Spleen (tissue), 11 donors: ENCODE results near the gene TNFSF9. TPM values are rescaled to one million over a fixed set of nuclear protein-coding genes. Genes with fewer than 3 reads are reported as not detected.
"Not testable (repeated sequence)": the region's sequence is repeated elsewhere in the genome, so short reads cannot be mapped to it uniquely, and the experiment has no call there.

ENCODE experiments used
- DNase-seq: peaks from one replicate; pipeline ENCODE4 v3.0.0-alpha.2; 2020
- H3K27ac ChIP-seq, 8 donors: fragments of 200-600 bp; sonication (generic) in 7 of 8; 1 replicate in 4 of 8; 2 replicates in 4 of 8; pipeline versions ENCODE4 v1.5.0 to v1.8.0; 2016 to 2021; ENCODE audit warnings: inconsistent platforms in 4 of 8, mild to moderate bottlenecking in 4 of 8, moderate library complexity in 1 of 8
- H3K27me3 ChIP-seq, 7 donors: fragments of 200-600 bp; sonication (generic) in 6 of 7; replicated peaks in 1 of 7; 1 replicate in 4 of 7; 2 replicates in 3 of 7; pipeline versions ENCODE4 v1.5.0 to v1.8.0; 2016 to 2021; ENCODE audit warnings: inconsistent platforms in 3 of 7, mild to moderate bottlenecking in 1 of 7
- H3K36me3 ChIP-seq, 6 donors: fragments of 200-600 bp; sonication (generic) in 5 of 6; 1 replicate in 4 of 6; 2 replicates in 2 of 6; pipeline versions ENCODE4 v1.5.0 to v1.8.0; 2016 to 2021; ENCODE audit warnings: inconsistent platforms in 2 of 6
- H3K4me1 ChIP-seq, 6 donors: fragments of 200-600 bp; sonication (generic) in 5 of 6; 1 replicate in 3 of 6; 2 replicates in 3 of 6; pipeline versions ENCODE4 v1.5.0 to v1.8.0; 2016 to 2021; ENCODE audit warnings: inconsistent platforms in 3 of 6
- H3K4me3 ChIP-seq, 8 donors: fragments of 200-600 bp; sonication (generic) in 7 of 8; 1 replicate in 4 of 8; 2 replicates in 4 of 8; pipeline versions ENCODE4 v1.5.0 to v1.8.0; 2016 to 2021; ENCODE audit warnings: inconsistent platforms in 4 of 8, mild to moderate bottlenecking in 4 of 8, moderate library complexity in 2 of 8
- H3K9me3 ChIP-seq, 8 donors: fragments of 200-600 bp; sonication (generic) in 7 of 8; 1 replicate in 4 of 8; 2 replicates in 4 of 8; pipeline versions ENCODE4 v1.5.0 to v1.8.0; 2016 to 2021; ENCODE audit warnings: inconsistent platforms in 4 of 8
- CTCF ChIP-seq, 11 experiments: fragments of 200-600 bp in 7 of 11; fragments of 450-650 bp in 4 of 11; sonication (generic) in 4 of 11; IDR thresholded peaks in 8 of 11; conservative IDR thresholded peaks in 3 of 11; 1 replicate in 7 of 11; 2 replicates in 4 of 11; pipeline versions ENCODE4 v1.4.0 to v1.8.0; 2016 to 2021; ENCODE audit warnings: antibody characterized with exemption in 11 of 11, inconsistent platforms in 4 of 11, mild to moderate bottlenecking in 1 of 11
- POLR2A ChIP-seq, 3 donors: fragments of 450-650 bp; IDR thresholded peaks; one replicate each; pipeline ENCODE4 v1.5.1; 2017; ENCODE audit warnings: antibody characterized with exemption in 3 of 3, mild to moderate bottlenecking in 1 of 3
- POLR2AphosphoS5 ChIP-seq, 3 donors: sonication (generic); formaldehyde crosslinking; IDR thresholded peaks; one replicate each; pipeline ENCODE4 v1.5.1; 2017; ENCODE audit warnings: antibody characterized with exemption in 3 of 3
- WGBS, 5 donors: extraction: QIAGEN DNeasy Blood & Tissue Kit in 3 of 5; methylation state at CpG; one replicate each; pipeline versions ENCODE4 v1.1.5 to v1.1.7; 2013 to 2018; 5-methylcytosine and 5-hydroxymethylcytosine counted together
- intact Hi-C: fragments of 100-400 bp; cut with DNase I; formaldehyde crosslinking; loops from one replicate; pipeline ENCODE4 v1.15.0; 2023; ENCODE audit warnings: low total_unique reads
- polyA plus RNA-seq, 3 donors: library from polyadenylated mRNA; stranded (reverse); fragments of 200-250 nt; gene quantifications; one replicate each; pipeline ENCODE4 v1.2.1, GENCODE V29; 2013
- total RNA-seq, 7 donors: library from RNA; depleted of rRNA in 3 of 7; stranded (reverse); fragments of >200 nt in 3 of 7; fragmentation: NEBNext Ultra II Directional in 4 of 7; extraction: Animal tissue kit (Norgen Biotek cat#: 25700) in 4 of 7; gene quantifications; one replicate each; pipeline versions ENCODE4 v1.1.0 to v1.2.1, GENCODE V29; 2016 to 2021
- donor health status: healthy with polysubstance abuse.
- donor health status: DM: no; HTN: no; CAD: no; lungs with moderate emphysema.
- donor health status: DM: no; HTN: no; CAD: no.
- donor health status: Bipolar disorder and iron deficiency.
- donor health status: healthy.
- donor health status: DM: no; HTN: no; CAD: no.
- donor health status: DM: yes; HTN: yes; CAD: no.

TNFSF9 gene
- total and polyA plus RNA-seq, 10 donors = 0.72 to 4.1 (median 2.9) TPM

- Histone ChIP-seq H3K27ac (peak within 1 kb of the TSS in 6 of 8 donors; percentile 44 to 79 (median 65)), H3K4me3 (peak within 1 kb of the TSS; percentile 47 to 78 (median 59)), H3K4me1 (peaks cover 8 to 69% (median 42%) of the 10 kb centered on the region in 6 donors), H3K27me3 (peaks cover 0 to 46% (median 14%) of the 10 kb centered on the region in 7 donors), H3K36me3 (no peaks in the 10 kb centered on the region), H3K9me3 (no peaks in the 10 kb centered on the region)
- WGBS, 5 donors = 1 to 3% (median 2%) methylated on average over 40 to 71 of the region's 71 CpGs
- intact Hi-C loops = no loop called here
- DNase-seq = peak; percentile 86
- no peak for TF ChIP-seq CTCF (IDR thresholded peaks at IDR 0.05 in 8 of 11, conservative IDR thresholded peaks at IDR 0.05 in 3 of 11)
- TF ChIP-seq POLR2AphosphoS5 (IDR thresholded peaks at IDR 0.05) = peak; percentile 62 to 74 (median 71)
Measured at GRCh38 chr19:6501740-6502648, 28.8 kb upstream of the TNFSF9 start, which contains the start of gene TUBB4A. TUBB4A (minus strand) TSS chr19:6502309; CDS start chr19:6502212, 97 bp downstream.

- intact Hi-C loops = no loop called here
- H3K4me1 ChIP-seq = peaks cover 8 to 68% (median 41%) of the 10 kb centered on the region in 6 donors
Measured at GRCh38 chr19:6503407-6504201, 27.2 kb upstream of the TNFSF9 start.

GRCh38 chr19:6508028-6508771, 22.6 kb upstream of the TNFSF9 start:
- 86 to 89% (median 87%) methylated on average over 9 of the region's 9 CpGs for WGBS, 5 donors
- H3K4me1 ChIP-seq = peaks cover 0 to 39% (median 18%) of the 10 kb centered on the region in 6 donors

More at GRCh38 chr19:6503407-6504201, 27.2 kb upstream of the TNFSF9 start:
- Histone ChIP-seq H3K4me3 (no peak overlapping the region), H3K36me3 (no peaks in the 10 kb centered on the region), H3K9me3 (no peaks in the 10 kb centered on the region), H3K27ac (peak overlapping the region in 6 of 8 donors; percentile 17 to 79 (median 56)), H3K27me3 (peaks cover 0 to 46% (median 14%) of the 10 kb centered on the region in 7 donors)
- TF ChIP-seq POLR2A (IDR thresholded peaks at IDR 0.05) (no peak), POLR2AphosphoS5 (IDR thresholded peaks at IDR 0.05) (peak in 1 of 3 donors; percentile 53)
- 64 to 86% (median 75%) methylated on average over 9 of the region's 9 CpGs for WGBS, 5 donors
- DNase-seq = no peak

GRCh38 chr19:6509118-6509971, 21.5 kb upstream of the TNFSF9 start:
- H3K27me3 ChIP-seq = no peaks in the 10 kb centered on the region
- peak; percentile 87 for DNase-seq
- 63 to 76% (median 64%) methylated on average over 20 of the region's 20 CpGs for WGBS, 5 donors
- H3K36me3 ChIP-seq = no peaks in the 10 kb centered on the region
- H3K9me3 ChIP-seq = no peaks in the 10 kb centered on the region
- peaks cover 0 to 29% (median 8%) of the 10 kb centered on the region in 6 donors for H3K4me1 ChIP-seq
- H3K27ac ChIP-seq = peak overlapping the region; percentile 42 to 89 (median 79)
- no peak overlapping the region for H3K4me3 ChIP-seq
- intact Hi-C loops = no loop called here
- TF ChIP-seq CTCF (IDR thresholded peaks at IDR 0.05 in 8 of 11, conservative IDR thresholded peaks at IDR 0.05 in 3 of 11) = no peak
- no peak for TF ChIP-seq POLR2A (IDR thresholded peaks at IDR 0.05)
- TF ChIP-seq POLR2AphosphoS5 (IDR thresholded peaks at IDR 0.05) = peak; percentile 74 to 81 (median 76)

More at GRCh38 chr19:6508028-6508771, 22.6 kb upstream of the TNFSF9 start:
- Histone ChIP-seq H3K27ac (peak overlapping the region in 7 of 8 donors; percentile 71 to 89 (median 82)), H3K27me3 (peaks cover 0 to 11% (median 0%) of the 10 kb centered on the region in 7 donors)
- H3K9me3 ChIP-seq, H3K36me3 ChIP-seq, H3K4me3 ChIP-seq, DNase-seq, intact Hi-C loops: not testable (repeated sequence)
